T-cell (primary cell): Measurements from ENCODE around the gene SHD. TPM values are rescaled to one million over a fixed set of nuclear protein-coding genes. Genes with fewer than 3 reads are reported as not detected.
"Not testable (repeated sequence)": the region's sequence is repeated elsewhere in the genome, so short reads cannot be mapped to it uniquely, and the experiment has no call there.

Experiments
- ATAC-seq, 4 experiments: fragments of 200-7000 bp in 3 of 4; fragments of 150-1000 bp in 1 of 4; cut with Tn5 transposase; replicated peaks in 1 of 4; 1 replicate in 3 of 4; 2 replicates in 1 of 4; pipeline ENCODE4 v1.10.0; 2021; ENCODE audit warnings: moderate library complexity in 3 of 4, mild to moderate bottlenecking in 2 of 4, moderate number of reproducible peaks in 1 of 4
- CTCF ChIA-PET, 2 donors: fragments of 300-600 bp; sonication (Branson Sonifier 250); formaldehyde crosslinking; loops; one replicate each; lab custom pipeline; 2022; ENCODE audit warnings: antibody characterized with exemption in 2 of 2; lab: Charles Lee
- POLR2A ChIA-PET, 2 donors: fragments of 300-600 bp; sonication (Branson Sonifier 250); formaldehyde crosslinking; loops; one replicate each; lab custom pipeline; 2022; ENCODE audit warnings: antibody characterized with exemption in 2 of 2; lab: Charles Lee
- DNase-seq, 35 experiments: peaks; one replicate each; pipeline versions ENCODE4 v3.0.0 to v3.0.0-alpha.2; 2013 to 2023
- H3K27ac ChIP-seq: one replicate; pipeline ENCODE4 v1.5.1; 2013; ENCODE audit warnings: low read length
- H3K27me3 ChIP-seq, 2 experiments: replicated peaks in 1 of 2; 1 replicate in 1 of 2; 2 replicates in 1 of 2; pipeline versions ENCODE4 v1.6.1 to v1.7.0; 2013; ENCODE audit warnings: low read length in 1 of 2, mixed read lengths in 1 of 2; ENCODE audit not compliant: control insufficient read depth in 2 of 2, insufficient read depth in 2 of 2; ENCODE audit errors: extremely low read depth in 1 of 2
- H3K36me3 ChIP-seq, 2 donors: 1 replicate in 1 of 2; 2 replicates in 1 of 2; pipeline versions ENCODE4 v1.6.1 to v1.7.0; 2013; ENCODE audit warnings: low read length in 1 of 2; ENCODE audit not compliant: control insufficient read depth in 2 of 2, insufficient read depth in 1 of 2; ENCODE audit errors: extremely low read depth in 1 of 2
- H3K4me1 ChIP-seq, 2 experiments: 1 replicate in 1 of 2; 2 replicates in 1 of 2; pipeline versions ENCODE4 v1.6.1 to v1.7.0; 2013; ENCODE audit warnings: low read length in 2 of 2, mixed read lengths in 1 of 2; ENCODE audit not compliant: insufficient read depth in 2 of 2, control insufficient read depth in 1 of 2; ENCODE audit errors: extremely low read depth in 1 of 2
- H3K4me3 ChIP-seq, 2 donors: 1 replicate in 1 of 2; 2 replicates in 1 of 2; pipeline versions ENCODE4 v1.5.1 to v1.7.0; 2013; ENCODE audit warnings: mild to moderate bottlenecking in 2 of 2, low read length in 1 of 2, moderate library complexity in 1 of 2; ENCODE audit not compliant: control insufficient read depth in 1 of 2; ENCODE audit errors: extremely low read depth in 1 of 2
- H3K9me3 ChIP-seq: 2 replicates; pipeline ENCODE4 v1.7.0; 2013
- H3K27ac Mint-ChIP-seq, 2 donors: one replicate each; pipeline ENCODE4 v1.8.0; 2020 to 2021; ENCODE audit warnings: mild to moderate bottlenecking in 2 of 2, mixed read lengths in 2 of 2
- H3K27me3 Mint-ChIP-seq, 2 donors: one replicate each; pipeline ENCODE4 v1.8.0; 2021 to 2022; ENCODE audit warnings: mixed read lengths in 2 of 2
- H3K36me3 Mint-ChIP-seq: one replicate; pipeline ENCODE4 v1.8.0; 2021; ENCODE audit warnings: mixed read lengths
- H3K4me1 Mint-ChIP-seq, 3 donors: one replicate each; pipeline ENCODE4 v1.8.0; 2020 to 2022; ENCODE audit warnings: mixed read lengths in 3 of 3, mild to moderate bottlenecking in 1 of 3
- H3K4me3 Mint-ChIP-seq, 3 donors: one replicate each; pipeline ENCODE4 v1.8.0; 2020 to 2022; ENCODE audit warnings: mild to moderate bottlenecking in 3 of 3, mixed read lengths in 3 of 3, moderate library complexity in 3 of 3
- H3K9me3 Mint-ChIP-seq, 3 donors: one replicate each; pipeline ENCODE4 v1.8.0; 2020 to 2022; ENCODE audit warnings: mixed read lengths in 3 of 3
- WGBS: methylation state at CpG from one replicate; pipeline ENCODE4 v1.1.5; 2013; ENCODE audit warnings: missing lambda C conversion rate; ENCODE audit not compliant: insufficient coverage; 5-methylcytosine and 5-hydroxymethylcytosine counted together
- total RNA-seq, 35 experiments: library from RNA in 6 of 35; stranded (reverse) in 6 of 35; fragments of 120-200 nt in 1 of 35; gene quantifications; one replicate each; pipeline versions ENCODE4 v1.2.1 to v1.2.4 and lab custom pipeline; 2013 to 2026

Gene SHD
- total RNA-seq, 5 donors from 2014 or later (not counting 1 experiment from before 2014, with no cell fraction given), result 0.19 TPM; not detected in 4

DNA sequence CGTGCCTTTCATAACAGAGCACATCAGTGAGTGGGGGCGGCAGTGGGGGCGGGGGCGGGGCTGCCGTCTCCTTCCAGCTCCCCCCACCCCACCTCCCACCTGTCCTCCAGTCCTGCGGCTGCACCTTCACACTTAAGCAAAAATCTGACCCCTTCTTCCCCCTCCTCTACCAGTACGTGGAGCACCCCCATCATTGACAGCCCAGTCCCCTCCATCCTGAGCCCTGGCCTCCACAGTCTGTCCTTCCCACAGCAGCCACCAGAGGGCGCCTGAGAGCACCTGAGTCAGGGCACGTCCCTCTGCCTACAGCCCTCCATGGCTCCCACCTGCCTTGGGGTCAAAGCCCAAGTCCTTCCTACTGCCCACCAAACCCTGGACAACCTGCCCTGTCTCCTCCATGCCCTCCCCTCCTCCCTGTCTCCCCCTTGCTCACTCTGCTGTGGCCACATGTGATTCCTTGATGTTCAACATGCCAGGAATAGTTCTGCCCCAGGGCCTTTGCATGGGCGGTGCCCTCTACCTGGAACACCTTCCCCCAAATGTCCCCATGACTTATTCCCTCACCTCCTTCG is 45.7 kb upstream of the SHD start:
- H3K27me3 Mint-ChIP-seq, result peaks cover 10 to 32% of the 10 kb centered on the region in 2 donors
- Histone ChIP-seq H3K9me3 (no peaks in the 10 kb centered on the region), H3K27me3 (peaks cover 3 to 75% of the 10 kb centered on the region in 2 experiments), H3K4me3 (no peak overlapping the region), H3K27ac (no peak overlapping the region), H3K4me1 (peaks cover 0 to 8% of the 10 kb centered on the region in 2 experiments), H3K36me3 (no peaks in the 10 kb centered on the region)
- no peak overlapping the region for H3K4me3 Mint-ChIP-seq
- WGBS, result 52% methylated on average over 9 of the region's 11 CpGs
- ChIA-PET POLR2A (no interaction called here), CTCF (interaction anchor here in 1 of 2 donors (0.7 kb wide), 1 partner anchor 119 kb away, joined by 3 read pairs; no protein-coding TSS in a partner anchor)
- no peaks in the 10 kb centered on the region for H3K36me3 Mint-ChIP-seq
- DNase-seq (peak in 34 of 35 experiments; percentile 26 to 72 (median 54)), ATAC-seq (peak in 3 of 4 experiments; percentile 45 to 69 (median 66))
- no peaks in the 10 kb centered on the region for H3K9me3 Mint-ChIP-seq
- H3K4me1 Mint-ChIP-seq, result peaks cover 0 to 3% (median 0%) of the 10 kb centered on the region in 3 donors
- no peak overlapping the region for H3K27ac Mint-ChIP-seq

DNA sequence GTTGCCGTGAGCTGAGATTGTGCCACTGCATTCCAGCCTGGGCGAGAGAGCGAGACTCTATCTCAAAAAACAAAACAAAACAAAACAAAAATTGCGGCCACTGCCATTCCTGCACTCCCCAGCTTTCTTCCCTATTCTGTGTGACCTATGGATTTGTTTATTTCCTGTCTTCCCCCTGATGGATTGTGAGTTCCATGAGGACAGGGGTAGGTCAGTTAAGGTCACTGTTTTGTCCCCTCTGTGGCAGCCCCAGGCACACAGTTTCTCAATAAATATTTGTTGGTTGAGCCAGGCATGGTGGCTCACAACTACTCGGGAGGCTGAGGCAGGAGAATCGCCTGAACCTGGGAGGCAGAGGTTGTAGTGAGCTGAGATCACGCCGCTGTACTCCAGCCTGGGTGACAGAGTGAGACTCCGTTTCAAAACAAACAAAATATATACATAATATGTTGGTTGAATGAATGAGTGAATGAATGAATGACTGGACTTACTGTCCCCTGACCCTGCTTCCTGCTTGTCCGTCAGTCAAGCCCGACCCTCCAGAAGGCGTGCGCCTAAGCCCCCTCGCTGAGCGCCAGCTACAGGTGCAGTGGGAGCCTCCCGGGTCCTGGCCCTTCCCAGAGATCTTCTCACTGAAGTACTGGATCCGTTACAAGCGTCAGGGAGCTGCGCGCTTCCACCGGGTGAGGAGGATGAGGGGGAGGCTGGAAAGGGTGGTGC is 44.8 kb upstream of the SHD start:
- no peak overlapping the region for H3K4me3 ChIP-seq
- Mint-ChIP-seq H3K4me3 (no peak overlapping the region), H3K36me3 (no peaks in the 10 kb centered on the region), H3K9me3 (no peaks in the 10 kb centered on the region), H3K27ac (no peak overlapping the region), H3K4me1 (peaks cover 0 to 3% (median 0%) of the 10 kb centered on the region in 3 donors), H3K27me3 (peaks cover 10 to 30% of the 10 kb centered on the region in 2 donors)
- CTCF ChIA-PET, result interaction anchor here in 1 of 2 donors (0.7 kb wide), 1 partner anchor 118 kb away, joined by 3 read pairs; no protein-coding TSS in a partner anchor
- no peak overlapping the region for H3K27ac ChIP-seq
- POLR2A ChIA-PET, result no interaction called here
- no peaks in the 10 kb centered on the region for H3K9me3 ChIP-seq
- ATAC-seq, result no peak
- H3K4me1 ChIP-seq, result peaks cover 0 to 4% of the 10 kb centered on the region in 2 experiments
- 77% methylated on average over 10 of the region's 21 CpGs for whole genome bisulfite sequencing
- H3K27me3 ChIP-seq, result peaks cover 3 to 68% of the 10 kb centered on the region in 2 experiments
- no peaks in the 10 kb centered on the region for H3K36me3 ChIP-seq
- no peak for DNase-seq

DNA sequence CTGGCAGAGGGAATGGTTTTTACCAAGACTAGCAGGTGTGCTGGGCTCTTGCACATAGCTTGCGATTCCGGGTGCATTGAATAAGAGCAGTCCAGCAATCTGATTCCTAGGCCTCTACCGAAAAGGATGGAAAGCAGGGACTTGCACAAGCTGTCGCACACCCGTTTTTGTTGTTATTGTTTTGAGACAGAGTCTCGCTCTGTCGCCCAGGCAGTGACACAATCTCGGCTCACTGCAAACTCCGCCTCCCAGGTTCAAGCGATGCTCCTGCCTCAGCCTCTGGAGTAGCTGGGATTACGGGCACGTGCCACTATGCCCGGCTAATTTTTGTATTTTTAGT is 44.2 kb upstream of the SHD start:
- no peak for DNase-seq
- Mint-ChIP-seq H3K27me3 (peaks cover 10 to 25% of the 10 kb centered on the region in 2 donors), H3K27ac (no peak overlapping the region), H3K4me3 (no peak overlapping the region), H3K9me3 (no peaks in the 10 kb centered on the region), H3K36me3 (no peaks in the 10 kb centered on the region), H3K4me1 (no peaks in the 10 kb centered on the region)
- POLR2A ChIA-PET, result no interaction called here
- Histone ChIP-seq H3K27me3 (peaks cover 0 to 64% of the 10 kb centered on the region in 2 experiments), H3K36me3 (no peaks in the 10 kb centered on the region), H3K4me3 (no peak overlapping the region), H3K27ac (no peak overlapping the region), H3K4me1 (no peaks in the 10 kb centered on the region), H3K9me3 (no peaks in the 10 kb centered on the region)
- no peak for ATAC-seq
- CTCF ChIA-PET, result no interaction called here
- WGBS, result 90% methylated on average over 12 of the region's 13 CpGs

DNA sequence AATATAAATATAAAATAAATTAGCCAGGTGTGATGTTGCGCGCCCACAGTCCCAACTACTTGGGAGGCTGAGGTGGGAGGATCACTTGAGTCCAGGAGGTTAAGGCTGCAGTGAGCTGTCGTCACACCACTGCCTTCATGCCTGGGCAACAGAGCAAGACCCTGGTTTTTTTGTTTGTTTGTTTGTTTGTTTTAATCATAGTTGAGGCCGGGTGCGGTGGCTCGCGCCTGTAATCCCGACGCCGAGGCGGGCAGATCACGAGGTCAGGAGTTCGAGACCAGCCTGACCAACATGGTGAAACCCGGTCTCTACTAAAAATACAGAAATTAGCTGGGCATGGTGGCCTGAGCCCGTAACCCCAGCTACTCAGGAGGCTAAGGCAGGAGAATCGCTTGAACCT is 41.6 kb upstream of the SHD start:
- peaks cover 0 to 41% of the 10 kb centered on the region in 2 experiments for H3K27me3 ChIP-seq
- CTCF ChIA-PET, H3K4me3 ChIP-seq, POLR2A ChIA-PET, H3K9me3 ChIP-seq, DNase-seq, H3K4me3 Mint-ChIP-seq, H3K9me3 Mint-ChIP-seq, H3K36me3 Mint-ChIP-seq, H3K4me1 Mint-ChIP-seq, H3K27ac ChIP-seq, H3K27ac Mint-ChIP-seq, H3K36me3 ChIP-seq, H3K4me1 ChIP-seq, ATAC-seq: not testable (repeated sequence)
- WGBS, result 87% methylated on average over 13 of the region's 16 CpGs
- H3K27me3 Mint-ChIP-seq, result peaks cover 10 to 12% of the 10 kb centered on the region in 2 donors

DNA sequence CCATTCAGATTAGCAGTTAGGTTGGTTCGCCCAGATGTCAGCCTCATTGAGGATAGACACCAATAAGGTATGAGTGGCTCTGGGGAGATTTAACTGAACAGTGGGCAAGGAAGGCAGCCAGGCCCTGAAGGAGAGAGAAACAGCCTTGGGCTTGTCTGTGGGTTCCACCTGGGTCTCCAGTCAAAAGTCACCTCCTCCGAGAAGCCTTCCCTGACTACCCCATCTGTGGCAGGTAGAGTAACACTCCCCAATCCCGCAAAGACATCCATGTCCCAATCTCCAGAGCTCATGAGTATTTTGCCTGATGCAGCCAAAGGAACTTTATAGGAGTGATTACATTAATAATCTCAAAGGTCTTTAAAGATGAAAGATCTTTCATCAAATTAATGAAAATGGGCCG is 40.2 kb upstream of the SHD start:
- H3K27me3 Mint-ChIP-seq, result peaks cover 4 to 5% of the 10 kb centered on the region in 2 donors
- peaks cover 5% of the 10 kb centered on the region for H3K36me3 Mint-ChIP-seq
- ChIA-PET POLR2A (no interaction called here), CTCF (no interaction called here)
- no peak for DNase-seq
- Histone ChIP-seq H3K9me3 (no peaks in the 10 kb centered on the region), H3K4me3 (no peak overlapping the region), H3K27ac (no peak overlapping the region), H3K36me3 (no peaks in the 10 kb centered on the region), H3K4me1 (no peaks in the 10 kb centered on the region), H3K27me3 (peaks cover 0 to 28% of the 10 kb centered on the region in 2 experiments)
- H3K9me3 Mint-ChIP-seq, result peaks cover 0 to 5% (median 5%) of the 10 kb centered on the region in 3 donors
- no peak for ATAC-seq
- no peaks in the 10 kb centered on the region for H3K4me1 Mint-ChIP-seq
- H3K4me3 Mint-ChIP-seq, result no peak overlapping the region
- no peak overlapping the region for H3K27ac Mint-ChIP-seq
- 88% methylated on average over 1 of the region's 4 CpGs for WGBS

DNA sequence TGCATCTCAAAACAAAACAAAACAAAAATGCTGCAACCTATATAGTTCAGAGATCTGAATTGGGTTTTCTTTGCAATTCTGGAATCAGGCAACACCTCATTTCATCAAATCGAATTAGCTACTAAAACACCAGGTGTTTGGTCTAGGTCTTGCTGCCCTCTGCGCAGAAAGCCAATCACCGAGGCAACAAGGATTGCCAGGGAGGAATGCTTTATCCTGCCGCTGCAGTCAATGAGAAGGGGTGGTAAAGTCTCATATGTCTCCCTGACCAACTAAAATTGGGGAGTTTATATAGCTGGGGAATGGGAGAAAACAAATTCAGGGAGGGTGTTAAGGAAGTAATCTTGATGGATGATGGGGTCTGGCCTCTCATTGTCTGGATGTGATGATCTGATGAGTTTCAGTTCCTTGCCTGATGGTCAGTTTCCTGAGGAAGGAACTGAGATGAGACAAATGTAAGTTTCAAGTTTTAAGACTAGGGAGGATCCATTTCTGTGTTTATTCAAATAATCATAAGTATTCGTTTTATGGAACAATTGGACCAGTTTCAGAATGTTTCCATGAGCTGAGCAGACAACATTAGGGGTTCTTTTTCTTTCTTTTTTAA is 37.1 kb upstream of the SHD start:
- ChIA-PET CTCF (interaction anchor here (0.5 to 0.7 kb wide), 2 partner anchors 213 to 1538 kb away, joined by 4 read pairs; no protein-coding TSS in a partner anchor), POLR2A (no interaction called here)
- ATAC-seq, result no peak
- H3K9me3 ChIP-seq, result no peaks in the 10 kb centered on the region
- H3K9me3 Mint-ChIP-seq, result peaks cover 0 to 5% (median 5%) of the 10 kb centered on the region in 3 donors
- no peaks in the 10 kb centered on the region for H3K36me3 ChIP-seq
- no peak overlapping the region for H3K27ac ChIP-seq
- peaks cover 0 to 13% of the 10 kb centered on the region in 2 experiments for H3K27me3 ChIP-seq
- peaks cover 6 to 7% (median 6%) of the 10 kb centered on the region in 3 donors for H3K4me1 Mint-ChIP-seq
- no peak overlapping the region for H3K27ac Mint-ChIP-seq
- H3K4me3 ChIP-seq, result peak overlapping the region in 1 of 2 donors; percentile 15
- H3K36me3 Mint-ChIP-seq, result peaks cover 5% of the 10 kb centered on the region
- H3K4me1 ChIP-seq, result peaks cover 2 to 9% of the 10 kb centered on the region in 2 experiments
- DNase-seq, result no peak
- H3K4me3 Mint-ChIP-seq, result no peak overlapping the region
- WGBS, result no CpG with 5 or more reads among the region's 5 CpGs
- H3K27me3 Mint-ChIP-seq, result no peaks in the 10 kb centered on the region
